A549 (cell line): ENCODE data around the gene KCNN4.

Experiments used
- BHLHE40 ChIP-seq: IDR thresholded peaks from 2 replicates; pipeline ENCODE4 v1.6.1; 2012; ENCODE audit warnings: low read depth, low read length, inconsistent platforms
- NPAS2 ChIP-seq: fragments of 250-450 bp; sonication (Bioruptor Pico); IDR thresholded peaks from 2 replicates; pipeline ENCODE4 v1.8.0; 2022; ENCODE audit warnings: mild to moderate bottlenecking, moderate library complexity, borderline replicate concordance
- RAD21 ChIP-seq, 2 experiments: fragments of >200 bp in 1 of 2; sonication (Bioruptor Twin) in 1 of 2; formaldehyde crosslinking in 1 of 2; IDR thresholded peaks in 1 of 2; conservative IDR thresholded peaks in 1 of 2; 2 replicates in 1 of 2; 3 replicates in 1 of 2; pipeline ENCODE4 v1.6.1; 2012 to 2018; ENCODE audit warnings: inconsistent platforms in 1 of 2
- RCOR1 ChIP-seq: fragments of 150-350 bp; IDR thresholded peaks from 2 replicates; pipeline ENCODE4 v1.6.1; 2014; ENCODE audit warnings: antibody characterized with exemption, low read length, low read depth
- ZFP36 ChIP-seq: fragments of 450-650 bp; IDR thresholded peaks from 2 replicates; pipeline ENCODE4 v1.6.1; 2014; ENCODE audit warnings: borderline replicate concordance; ENCODE audit not compliant: partially characterized antibody
- TF ChIP-seq, protein P1 (sequence below): fragments of >200 bp; sonication (Bioruptor Twin); formaldehyde crosslinking; IDR thresholded peaks from 3 replicates; pipeline ENCODE4 v1.5.1; 2016

- TF ChIP-seq, protein P1, sequence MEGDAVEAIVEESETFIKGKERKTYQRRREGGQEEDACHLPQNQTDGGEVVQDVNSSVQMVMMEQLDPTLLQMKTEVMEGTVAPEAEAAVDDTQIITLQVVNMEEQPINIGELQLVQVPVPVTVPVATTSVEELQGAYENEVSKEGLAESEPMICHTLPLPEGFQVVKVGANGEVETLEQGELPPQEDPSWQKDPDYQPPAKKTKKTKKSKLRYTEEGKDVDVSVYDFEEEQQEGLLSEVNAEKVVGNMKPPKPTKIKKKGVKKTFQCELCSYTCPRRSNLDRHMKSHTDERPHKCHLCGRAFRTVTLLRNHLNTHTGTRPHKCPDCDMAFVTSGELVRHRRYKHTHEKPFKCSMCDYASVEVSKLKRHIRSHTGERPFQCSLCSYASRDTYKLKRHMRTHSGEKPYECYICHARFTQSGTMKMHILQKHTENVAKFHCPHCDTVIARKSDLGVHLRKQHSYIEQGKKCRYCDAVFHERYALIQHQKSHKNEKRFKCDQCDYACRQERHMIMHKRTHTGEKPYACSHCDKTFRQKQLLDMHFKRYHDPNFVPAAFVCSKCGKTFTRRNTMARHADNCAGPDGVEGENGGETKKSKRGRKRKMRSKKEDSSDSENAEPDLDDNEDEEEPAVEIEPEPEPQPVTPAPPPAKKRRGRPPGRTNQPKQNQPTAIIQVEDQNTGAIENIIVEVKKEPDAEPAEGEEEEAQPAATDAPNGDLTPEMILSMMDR = no peak
- no peak for TF ChIP-seq ZFP36
- no peak for TF ChIP-seq NPAS2 (CRISPR knock-in tag)
- no peak for TF ChIP-seq RCOR1
- no peak for TF ChIP-seq RAD21 (conservative IDR thresholded peaks at IDR 0.05 in 1 of 2, IDR thresholded peaks at IDR 0.05 in 1 of 2)
- TF ChIP-seq BHLHE40 = no peak
Measured at GRCh38 chr19:43820098-43820883, 39.5 kb upstream of the KCNN4 start.
